ENCODE measurements around the gene PTPRN2.

The PTPRN2 gene

DNA sequence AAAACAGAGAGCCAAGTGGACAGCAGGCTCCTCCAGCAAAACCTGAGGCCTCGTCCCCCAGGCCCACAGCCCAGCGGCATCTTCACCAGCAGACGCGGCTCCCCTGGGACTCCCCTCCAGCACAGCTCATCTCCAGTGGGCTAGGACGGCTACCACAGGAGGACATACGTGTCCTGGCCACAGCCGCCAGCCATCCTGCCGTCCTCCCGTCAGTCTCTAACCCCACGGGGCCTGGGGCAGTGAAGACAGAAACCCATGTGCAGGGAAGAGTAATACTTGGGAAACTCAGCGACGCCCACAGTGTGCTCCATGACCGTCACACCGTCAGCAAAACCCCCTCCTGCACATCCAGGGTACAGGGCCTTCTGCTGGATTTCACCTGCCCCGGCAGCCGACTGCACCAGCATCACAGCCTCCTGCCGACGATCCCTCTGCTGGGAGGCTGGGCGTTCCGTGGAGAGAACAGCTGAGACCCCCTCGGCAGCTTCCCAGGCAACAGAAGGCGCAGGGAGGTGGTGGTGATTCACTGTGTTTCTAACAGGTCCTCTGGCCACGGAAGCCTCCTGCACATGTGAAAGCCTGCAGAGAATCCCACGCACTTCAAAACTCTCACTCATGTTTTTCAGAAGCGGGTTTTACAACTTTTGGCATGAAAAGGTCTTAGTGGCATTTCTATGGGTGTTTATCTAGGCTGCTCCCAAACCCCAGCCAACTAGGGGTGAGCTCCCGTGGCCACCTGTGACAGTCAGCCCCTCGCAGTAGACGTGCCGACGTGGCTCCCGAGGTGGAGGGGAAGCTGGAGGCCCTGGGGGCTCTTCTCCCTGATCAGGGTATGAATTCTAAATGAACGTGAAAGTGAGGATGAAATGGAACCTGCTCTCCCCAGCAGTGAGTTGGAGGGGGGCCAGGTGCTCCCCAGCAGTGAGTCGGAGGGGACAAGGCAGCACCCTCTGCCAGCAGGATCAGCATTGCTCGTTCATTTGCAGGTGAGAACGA lies 513.5 kb downstream of the PTPRN2 start:
- DNase-seq: no peak

GRCh38 chr7:158072991-158073730 lies 514.5 kb downstream of the PTPRN2 start:
- no peak for DNase-seq

DNA sequence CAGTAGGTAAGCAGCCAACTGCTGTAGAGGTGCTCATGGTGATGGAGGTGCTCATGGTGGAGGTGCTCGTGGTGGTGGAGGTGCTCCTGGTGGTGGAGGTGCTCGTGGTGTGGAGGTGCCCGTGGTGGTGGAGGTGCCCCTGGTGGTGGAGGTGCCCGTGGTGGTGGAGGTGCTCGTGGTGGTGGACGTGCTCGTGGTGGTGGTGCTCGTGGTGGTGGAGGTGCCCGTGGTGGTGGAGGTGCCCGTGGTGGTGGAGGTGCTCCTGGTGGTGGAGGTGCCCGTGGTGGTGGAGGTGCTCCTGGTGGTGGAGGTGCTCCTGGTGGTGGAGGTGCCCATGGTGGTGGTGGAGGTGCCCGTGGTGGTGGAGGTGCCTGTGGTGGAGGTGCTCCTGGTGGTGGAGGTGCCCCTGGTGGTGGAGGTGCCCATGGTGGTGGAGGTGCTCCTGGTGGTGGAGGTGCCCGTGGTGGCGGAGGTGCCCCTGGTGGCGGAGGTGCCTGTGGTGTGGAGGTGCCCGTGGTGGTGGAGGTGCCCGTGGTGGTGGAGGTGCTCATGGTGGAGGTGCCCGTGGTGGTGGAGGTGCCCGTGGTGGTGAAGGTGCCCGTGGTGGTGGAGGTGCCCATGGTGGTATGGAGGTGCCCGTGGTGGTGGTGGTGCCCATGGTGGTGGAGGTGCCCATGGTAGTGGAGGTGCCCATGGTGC lies 517.3 kb downstream of the PTPRN2 start:
- DNase-seq: no peak

- no peak for DNase-seq
These were observed 518.8 kb downstream of the PTPRN2 start for GRCh38 chr7:158068853-158069252.

GRCh38 chr7:158067931-158068482 lies 519.6 kb downstream of the PTPRN2 start:
- DNase-seq: no peak

DNA sequence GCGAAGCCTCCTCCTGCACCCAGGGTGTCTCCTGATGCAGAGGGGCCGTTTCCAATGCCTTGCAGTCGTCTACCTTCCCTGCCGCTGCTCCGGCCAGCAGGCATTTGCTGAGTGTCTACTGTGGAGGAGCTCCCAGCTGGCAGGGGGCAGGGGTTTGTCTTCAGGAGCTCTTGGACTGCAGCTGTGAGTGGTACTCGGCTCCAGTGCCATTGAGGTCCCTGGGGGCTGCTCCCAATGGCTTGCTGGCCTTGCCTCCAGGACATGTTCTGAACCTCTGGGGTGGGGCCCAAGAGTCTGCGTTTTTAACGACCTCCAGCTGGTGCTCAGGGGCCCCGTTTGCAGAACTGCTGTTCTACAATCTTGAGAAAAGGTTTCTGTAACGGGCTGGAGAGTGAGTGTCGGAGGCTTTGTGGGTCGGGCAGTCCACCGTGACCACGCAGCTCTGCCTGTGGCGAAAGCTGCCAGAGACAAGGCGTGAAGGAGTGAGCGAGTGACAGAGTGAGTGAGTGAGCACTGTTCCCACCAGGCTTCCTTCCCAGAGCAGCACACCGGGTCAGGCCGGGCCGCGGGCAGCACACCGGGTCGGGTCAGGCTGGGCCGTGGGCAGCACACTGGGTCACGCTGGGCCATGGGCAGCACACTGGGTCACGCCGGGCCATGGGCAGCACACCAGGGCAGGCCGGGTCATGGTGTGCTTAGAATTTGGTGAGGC lies 520.2 kb downstream of the PTPRN2 start:
- no peak for DNase-seq

GRCh38 chr7:158066085-158066484 lies 521.5 kb downstream of the PTPRN2 start:
- DNase-seq: no peak

- no peak for DNase-seq
These were observed 522.3 kb downstream of the PTPRN2 start for GRCh38 chr7:158065340-158065739.

DNA sequence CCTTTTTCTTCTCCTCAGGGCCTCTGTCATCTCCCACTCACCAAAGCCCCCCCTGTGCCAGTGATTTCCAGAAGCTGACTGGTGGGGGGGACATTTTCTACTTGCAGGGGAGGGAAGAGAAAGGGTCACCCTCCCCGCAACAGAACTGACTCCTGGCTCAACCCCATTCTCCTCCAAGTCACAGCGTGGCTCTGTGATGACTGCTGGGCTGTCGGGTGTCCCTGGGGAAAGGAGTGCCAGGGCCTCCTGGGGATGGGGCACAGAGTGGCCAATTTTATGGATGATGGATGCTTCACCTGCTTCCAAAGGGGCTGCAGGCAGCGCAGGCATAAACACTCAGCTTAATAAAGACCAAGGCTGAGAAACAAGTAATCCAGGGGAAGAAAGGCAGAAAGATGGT lies 523.0 kb downstream of the PTPRN2 start:
- DNase-seq: no peak

DNA sequence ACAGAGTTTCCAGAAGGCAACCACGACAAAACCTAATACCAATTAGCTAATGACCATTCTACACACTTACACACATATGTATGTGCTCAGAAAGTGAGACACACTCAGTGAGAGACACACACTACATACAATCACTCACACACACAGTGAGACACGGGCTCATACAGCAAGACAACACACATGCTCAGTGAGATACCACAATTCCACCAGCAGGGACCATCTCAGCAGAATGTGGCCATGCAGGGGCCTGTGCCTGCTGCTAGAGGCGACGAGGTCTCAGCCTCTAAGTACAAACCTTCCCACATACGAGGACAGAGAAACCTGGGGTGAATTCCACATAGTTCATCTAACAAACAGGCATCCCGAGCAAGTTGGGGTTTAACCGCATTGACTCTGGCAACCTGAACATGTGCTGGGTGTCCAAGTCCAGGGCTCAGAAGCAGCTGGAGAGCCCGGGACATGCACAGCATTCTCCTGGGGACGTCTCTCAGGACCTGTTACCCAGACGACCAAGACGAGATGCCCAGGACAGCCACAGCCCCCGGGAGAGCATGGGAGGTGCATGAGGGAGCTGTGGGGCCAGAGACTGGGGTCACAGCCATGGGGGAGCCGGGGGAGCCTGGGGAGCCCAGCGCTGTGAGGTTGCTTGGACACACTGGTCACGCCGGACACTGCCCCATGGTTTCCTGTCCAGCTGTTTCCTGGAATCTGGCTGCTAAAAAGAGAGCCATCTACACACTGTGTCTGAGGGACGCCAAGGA lies 523.6 kb downstream of the PTPRN2 start:
- DNase-seq: no peak

- no peak for DNase-seq
These were observed 525.0 kb downstream of the PTPRN2 start for GRCh38 chr7:158062661-158063060.

DNA sequence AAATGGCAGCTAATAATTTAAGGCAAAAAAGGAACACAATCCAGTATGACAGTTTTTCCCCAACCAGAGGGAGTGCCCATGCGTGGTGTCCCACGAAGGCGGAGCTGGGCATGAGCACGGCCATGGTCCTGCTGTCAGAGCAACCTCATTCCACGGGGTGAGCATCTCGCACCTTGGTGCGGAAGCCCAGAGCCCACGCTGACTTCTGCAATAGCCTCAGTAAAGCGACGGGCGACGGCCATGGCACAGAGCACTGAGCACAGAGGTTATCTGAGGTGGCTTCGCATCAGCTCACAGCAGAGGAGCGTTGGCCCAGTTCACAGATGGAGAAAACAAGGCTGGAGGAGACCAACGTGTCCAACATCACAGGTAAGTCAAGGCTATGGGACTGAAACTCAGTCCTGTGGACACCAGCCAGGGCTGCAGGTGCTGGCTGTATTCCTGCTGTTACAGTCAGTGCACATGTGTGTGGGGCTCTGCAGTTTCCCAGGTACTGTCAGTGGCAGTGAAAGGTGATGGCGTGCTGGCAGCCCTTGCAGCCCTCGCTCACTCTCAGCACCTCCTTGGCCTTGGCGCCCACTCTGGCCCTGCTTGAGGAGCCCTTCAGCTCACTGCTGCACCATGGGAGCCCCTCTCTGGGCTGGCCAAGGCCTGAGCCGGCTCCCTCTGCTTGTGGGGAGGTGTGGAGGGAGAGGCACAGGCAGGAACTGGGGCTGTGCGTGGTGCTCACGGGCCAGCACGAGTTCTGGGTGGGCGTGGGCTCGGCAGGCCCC lies 525.6 kb downstream of the PTPRN2 start:
- DNase-seq: no peak

DNA sequence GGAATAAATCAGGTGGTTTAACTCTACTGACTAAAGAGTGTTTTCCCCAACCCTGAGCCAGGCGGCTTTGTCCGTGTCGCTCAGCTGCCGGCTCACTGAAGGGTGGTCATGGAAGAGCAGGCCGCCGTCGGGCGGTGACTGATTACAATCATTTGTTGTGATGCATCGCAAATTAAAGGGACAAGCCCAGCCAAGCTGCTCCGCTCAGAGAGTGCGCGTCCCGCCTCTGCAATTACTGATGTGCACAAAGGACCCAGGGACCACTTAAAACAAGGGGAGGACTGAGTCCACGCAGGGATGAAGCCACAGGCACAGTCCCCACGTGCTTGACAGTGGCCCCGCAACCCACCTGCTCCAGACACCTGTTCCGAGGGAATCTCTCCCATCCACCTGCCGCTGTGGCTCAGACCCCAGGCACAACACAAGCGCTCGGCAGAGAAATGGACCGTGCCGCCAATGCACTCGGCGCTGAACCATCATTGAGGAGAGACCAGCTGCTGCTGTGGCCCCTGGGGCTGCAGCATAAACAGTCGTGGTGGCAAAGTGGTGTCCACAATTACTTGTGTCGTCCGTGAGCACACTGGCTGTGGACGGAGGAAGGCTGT lies 526.5 kb downstream of the PTPRN2 start:
- no peak for DNase-seq

DNA sequence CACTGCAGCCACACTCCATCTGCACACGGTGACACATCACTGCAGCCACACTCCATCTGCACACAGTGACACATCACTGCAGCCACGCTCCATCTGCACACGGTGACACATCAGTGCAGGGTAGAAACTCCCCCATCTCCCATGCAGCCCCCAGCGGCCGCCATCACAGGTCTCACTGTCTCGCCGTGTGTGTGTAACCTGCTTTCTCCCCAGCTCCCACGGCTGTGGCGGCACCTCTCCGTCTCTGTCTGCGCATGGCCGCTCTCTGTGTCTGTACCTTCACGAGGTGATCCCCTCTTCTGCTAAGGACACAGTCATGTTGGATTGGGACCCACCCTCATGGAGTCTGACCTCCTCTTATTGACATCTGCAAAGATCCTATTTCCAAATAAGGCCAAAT lies 527.4 kb downstream of the PTPRN2 start:
- DNase-seq: no peak

- DNase-seq: no peak
These were observed 530.2 kb downstream of the PTPRN2 start for GRCh38 chr7:158057446-158057845.

DNA sequence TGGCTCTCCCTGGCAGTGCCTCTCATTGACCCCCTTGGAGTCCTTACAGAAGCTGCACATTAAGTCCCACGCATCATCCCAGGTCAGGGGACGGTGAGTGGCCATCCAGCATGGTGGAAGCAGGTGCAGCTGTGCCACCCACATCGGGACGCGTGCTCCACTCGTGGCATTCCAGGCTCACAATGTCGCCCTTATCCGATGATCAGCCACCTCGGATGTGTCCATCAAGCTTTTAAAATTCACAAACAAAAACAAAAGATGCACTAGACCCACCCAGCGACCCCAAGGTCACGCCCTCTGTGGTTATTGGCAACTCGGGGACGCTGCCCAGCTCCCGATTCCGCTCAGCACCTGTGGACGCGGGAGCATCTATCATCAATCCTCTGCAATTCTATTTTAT lies 530.9 kb downstream of the PTPRN2 start:
- DNase-seq: no peak

DNA sequence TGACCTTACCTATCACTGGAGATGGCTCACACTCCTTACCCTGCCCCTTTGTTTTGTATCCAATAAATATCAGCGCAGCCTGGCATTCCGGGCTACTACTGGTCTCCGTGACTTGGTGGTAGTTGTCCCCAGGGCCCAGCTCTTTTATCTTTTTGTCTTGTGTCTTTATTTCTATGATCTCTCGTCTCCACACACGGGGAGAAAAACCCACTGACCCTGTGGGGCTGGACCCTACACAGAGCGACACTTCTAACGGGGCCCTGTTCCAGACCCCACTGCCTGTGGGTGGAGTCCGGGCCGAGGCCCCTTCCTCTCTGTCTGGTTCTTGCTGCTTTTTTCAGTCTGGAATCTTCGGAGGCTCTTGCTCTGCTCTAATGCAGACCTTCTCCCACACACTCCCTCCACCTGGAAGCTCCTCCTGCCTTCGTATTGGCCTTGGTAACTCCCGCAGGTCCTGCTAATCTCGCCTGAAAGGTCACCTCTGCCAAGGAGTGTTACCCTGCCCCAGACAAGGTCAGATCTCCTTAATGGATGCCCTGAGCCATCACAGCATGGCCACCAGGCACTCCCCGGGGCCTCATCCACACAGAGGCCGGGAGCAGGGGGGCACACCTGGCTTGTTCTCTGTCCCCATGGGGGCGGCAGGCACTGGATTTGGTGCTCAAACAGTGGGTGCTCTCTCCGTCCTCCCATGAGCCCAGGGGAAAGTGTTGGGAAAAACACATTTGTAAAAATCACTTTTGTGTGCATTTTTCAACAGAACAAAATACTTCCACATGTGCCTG lies 531.7 kb downstream of the PTPRN2 start:
- DNase-seq: no peak

- DNase-seq: no peak
These were observed 533.0 kb downstream of the PTPRN2 start for GRCh38 chr7:158054611-158055010.

GRCh38 chr7:158054081-158054480 lies 533.5 kb downstream of the PTPRN2 start:
- no peak for DNase-seq

Data from NCI-H146 (cell line).